Stimulated activated CD8-positive, alpha-beta memory T cell treated with anti-CD3 and anti-CD28 coated beads, Interleukin-7, amount 100 ng/mL, for 48 hours (primary cell): ENCODE results near the gene HMCN2.

Experiments
- DNase-seq, 2 donors: peaks; one replicate each; pipeline ENCODE4 v3.0.0-alpha.2; 2020; ENCODE audit warnings: low read depth in 1 of 2; ENCODE audit errors: extremely low read depth in 1 of 2

HMCN2 gene

GRCh38 chr9:130405657-130406257 lies 140.2 kb downstream of the HMCN2 start:
- DNase-seq = no peak

DNA sequence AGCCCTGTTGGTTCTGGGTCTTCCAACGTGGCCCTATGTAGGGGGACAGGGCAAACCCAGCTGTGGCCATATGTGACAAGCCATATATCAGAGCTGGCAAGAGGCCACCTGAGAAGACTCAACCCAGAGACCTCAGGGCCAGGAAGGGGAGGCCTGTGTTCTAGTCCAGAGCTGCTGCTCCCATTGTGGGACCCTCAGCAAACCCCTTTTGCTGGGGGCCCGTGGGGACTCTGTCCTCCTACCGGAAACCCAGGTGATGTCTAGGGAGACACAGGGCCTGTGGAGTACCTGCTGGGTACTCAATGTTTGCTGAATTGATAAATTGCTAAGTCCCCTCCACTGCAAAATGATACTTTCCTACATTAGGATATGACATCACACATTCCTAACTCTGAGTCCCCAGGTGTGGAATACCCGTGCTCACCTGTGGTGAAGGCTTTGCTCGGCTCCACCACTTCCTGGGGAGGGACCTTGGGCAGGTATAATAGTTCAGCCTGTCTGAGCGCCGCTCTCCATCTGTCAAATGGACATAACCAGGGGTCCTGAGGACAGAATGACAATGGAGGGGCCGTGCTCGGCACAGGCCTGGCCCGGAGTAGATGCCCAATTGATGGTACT lies 140.8 kb downstream of the HMCN2 start:
- no peak for DNase-seq

DNA sequence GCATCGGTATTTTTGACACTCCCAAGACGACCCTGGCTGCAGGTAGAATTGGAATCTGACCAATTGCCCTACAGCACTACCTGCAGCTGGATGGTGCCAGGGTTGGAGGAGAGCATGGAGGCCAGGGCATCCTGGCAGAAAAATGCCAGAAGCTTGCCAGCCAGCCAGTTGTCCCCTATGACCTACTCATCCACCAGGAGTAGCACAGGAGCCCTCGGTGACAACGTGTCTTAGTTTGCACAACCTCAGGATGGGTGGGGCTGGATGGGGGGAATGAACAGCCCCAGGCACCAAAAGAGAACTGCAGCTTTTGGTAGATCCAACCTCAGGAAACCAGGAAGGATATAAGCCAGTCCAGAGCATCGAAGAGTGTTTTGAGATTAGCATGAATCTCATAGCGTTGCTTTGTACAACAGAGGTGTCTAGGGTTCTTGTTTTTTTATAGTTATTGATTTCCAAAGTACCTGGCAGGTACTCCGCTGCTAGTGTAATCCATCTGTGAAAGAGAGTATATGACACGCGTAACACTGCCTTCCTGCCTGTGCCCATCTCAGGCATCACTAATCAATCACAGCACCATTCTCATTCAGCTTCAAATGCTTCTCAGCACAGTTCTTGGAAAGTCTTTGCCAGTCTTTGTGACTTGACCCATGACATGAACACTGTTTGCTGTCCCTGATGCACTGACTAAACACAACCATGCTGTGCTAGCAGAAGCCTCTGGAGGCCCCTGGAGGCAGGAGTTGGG lies 142.5 kb downstream of the HMCN2 start:
- DNase-seq = no peak

DNA sequence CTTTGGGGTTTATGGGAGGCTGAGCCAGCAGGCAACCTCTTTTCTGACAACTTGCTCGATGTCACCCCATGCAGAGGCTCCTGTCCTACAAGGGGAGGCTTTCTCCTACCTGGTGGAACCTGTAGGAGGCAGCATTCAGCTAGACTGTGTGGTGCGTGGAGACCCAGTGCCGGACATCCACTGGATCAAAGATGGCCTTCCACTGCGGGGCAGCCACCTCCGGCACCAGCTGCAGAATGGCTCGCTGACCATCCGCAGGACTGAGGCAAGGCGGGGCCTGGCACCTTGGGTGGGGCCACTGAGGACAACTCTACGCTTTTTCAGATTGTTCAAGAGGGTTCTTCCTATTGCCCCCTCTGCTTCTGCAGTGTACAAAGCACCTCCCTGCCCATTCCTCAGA lies 143.1 kb downstream of the HMCN2 start:
- DNase-seq = no peak

DNA sequence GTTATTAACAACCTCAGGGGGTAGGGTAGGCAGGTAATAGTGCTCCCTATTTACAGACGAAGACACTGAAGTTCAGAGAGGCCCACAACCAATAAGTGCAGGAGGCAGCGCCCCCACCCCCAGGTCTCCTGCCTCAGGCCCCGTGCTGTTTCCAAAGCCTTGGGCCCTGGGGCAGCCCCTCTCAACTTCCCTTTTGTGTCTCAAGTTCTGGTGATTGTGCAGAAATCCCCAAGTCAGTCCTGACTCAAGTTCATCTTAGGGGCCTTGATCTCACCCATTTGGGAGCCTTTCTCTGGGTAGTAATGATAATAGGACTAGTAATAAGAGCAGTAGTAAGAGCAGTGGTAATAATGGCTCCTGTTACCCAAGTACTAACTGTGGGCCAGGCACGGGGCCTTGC lies 143.7 kb downstream of the HMCN2 start:
- DNase-seq = no peak

DNA sequence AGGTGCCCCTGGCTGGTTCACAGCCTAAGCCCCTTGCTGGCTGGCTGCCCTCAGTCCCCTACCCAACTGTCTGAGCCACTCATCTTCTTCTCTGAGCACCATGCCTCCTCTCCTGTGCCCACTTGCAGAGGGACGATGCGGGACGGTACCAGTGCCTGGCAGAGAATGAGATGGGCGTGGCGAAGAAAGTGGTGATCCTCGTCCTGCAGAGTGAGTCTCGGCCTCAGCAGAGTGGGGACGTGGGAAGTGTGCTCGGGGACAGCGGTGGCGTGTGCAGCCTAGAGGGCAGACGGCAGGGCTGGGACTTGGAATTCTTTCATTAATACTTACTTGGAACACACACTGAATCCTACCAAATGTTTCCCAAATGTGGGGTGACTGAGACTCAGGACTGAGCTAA lies 144.9 kb downstream of the HMCN2 start:
- no peak for DNase-seq

DNA sequence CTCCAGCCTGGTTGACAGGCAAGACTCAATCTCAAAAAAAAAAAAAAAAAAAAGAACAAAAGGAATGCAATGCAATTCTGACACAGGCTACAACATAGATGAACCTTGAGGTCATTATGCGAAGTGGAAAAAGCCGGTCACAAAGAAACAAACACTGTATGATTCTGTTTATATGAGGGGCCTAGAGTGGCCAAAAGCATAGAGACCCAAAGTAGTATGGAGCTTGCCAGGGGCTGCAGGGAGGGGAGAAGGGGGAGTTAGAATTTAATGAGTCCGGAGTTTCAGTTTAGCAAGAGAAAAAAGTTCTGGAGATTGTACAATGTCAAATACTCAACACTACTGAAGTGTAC lies 146.0 kb downstream of the HMCN2 start:
- DNase-seq = no peak

DNA sequence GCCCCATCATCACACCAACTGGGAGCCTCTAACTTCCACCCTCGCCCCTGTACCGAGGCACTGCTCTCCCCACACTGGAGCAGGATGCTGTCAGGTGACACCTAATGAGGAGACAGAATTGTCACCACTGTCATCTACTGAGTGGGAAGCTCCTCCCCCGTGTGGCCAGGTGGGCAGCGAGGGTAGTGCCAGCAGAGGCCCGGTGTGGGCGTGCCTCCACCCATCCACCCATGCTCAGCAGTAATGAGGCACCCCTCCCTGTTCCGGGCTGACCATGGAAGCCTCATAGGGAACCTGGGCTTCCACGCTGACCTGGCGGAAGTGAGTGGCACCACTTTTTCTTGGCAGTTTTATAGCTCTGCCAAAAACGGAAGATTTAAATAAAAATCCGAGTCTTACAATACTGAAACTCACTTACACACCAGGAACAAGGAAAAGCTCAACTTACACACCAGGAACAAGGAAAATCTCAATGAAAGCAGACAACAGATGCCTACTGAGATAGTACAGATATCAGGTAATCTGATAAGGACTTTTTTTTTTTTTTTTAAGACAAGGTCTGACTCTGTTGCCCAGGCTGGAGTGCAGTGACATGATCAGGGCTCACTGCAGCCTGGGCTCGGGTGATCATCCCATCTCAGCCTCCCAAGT lies 148.6 kb downstream of the HMCN2 start:
- no peak for DNase-seq

DNA sequence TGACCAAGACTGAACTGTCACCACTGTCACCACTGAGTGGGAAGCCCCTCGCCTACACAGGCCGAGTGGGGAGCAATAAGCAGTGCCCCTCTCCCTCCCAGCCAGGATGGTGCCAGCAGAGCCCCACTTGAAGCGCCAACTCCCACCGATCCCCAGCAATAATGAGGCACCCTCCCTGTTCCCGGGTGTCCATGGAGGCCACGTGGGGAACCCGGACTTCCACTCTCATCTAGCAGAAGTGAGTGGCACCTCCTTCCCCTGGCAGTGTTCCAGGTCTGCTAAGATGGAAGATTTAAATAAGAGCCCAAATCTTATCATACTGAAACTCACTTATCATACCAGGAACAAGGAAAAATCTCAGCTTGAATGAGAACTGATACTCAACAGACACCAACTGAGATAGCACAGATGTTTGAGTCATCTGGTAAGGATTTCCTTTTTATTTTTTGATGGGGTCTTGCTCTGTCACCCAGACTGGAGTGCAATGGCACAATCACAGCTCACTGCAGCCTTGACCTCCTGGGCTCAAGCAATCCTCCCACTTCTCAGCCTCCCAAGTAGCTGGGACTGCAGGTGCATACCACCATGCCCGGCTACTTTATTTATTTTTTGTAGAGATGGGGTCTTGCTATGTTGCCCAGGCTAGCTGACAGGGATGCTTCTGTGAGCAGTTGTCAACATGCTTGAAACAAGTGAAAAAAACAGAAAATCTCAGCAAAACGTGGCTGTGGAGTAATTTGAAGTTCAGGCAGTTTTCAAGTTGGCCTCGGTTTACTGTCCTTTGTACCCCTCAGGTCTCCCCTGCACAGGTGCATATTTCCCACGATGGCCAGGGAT lies 149.6 kb downstream of the HMCN2 start:
- no peak for DNase-seq

DNA sequence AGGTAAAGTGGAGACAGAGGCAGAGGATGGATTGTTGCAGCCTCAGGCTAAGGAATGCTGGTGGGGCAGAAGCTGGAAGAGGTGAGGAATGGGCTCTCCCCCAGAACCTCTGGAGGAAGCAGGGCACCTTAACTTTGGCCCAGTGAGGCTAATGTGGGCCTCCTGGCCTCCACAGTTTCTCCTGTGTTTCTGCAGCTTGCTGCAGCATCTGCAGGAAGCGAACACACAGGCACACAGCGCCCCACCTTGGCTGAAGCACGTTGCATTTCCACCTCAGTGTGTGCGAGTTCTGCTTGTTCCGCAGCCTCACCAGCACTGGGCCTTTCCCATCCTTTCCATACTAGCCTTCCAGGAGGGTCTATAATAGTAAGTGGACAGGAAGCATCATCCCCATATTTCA lies 152.0 kb downstream of the HMCN2 start:
- DNase-seq = no peak

GRCh38 chr9:130418776-130419175 lies 153.2 kb downstream of the HMCN2 start:
- DNase-seq = no peak

DNA sequence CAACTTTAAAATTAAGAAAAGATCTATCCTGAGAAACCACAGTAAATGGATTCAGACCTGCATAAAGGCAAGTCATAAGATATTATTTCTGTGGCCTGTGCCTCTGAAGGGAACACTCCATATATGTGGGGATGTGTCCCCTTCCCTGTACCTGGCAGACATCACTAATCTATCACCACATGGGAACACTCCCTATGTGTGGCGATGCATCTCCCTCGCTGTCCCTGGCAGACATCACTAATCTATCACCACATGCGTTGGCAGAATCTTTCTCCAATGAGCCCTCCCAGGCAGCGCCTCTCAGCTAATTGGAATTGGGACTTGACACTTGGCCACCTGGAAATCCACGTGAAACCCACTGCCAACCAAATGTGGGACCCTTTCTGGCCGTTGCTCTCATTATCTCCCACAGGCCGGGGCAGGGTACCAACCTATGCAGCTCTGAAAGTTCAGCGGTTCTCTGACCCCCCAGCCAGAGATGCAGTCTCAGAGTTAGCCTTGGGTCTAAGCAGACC lies 154.0 kb downstream of the HMCN2 start:
- no peak for DNase-seq

DNA sequence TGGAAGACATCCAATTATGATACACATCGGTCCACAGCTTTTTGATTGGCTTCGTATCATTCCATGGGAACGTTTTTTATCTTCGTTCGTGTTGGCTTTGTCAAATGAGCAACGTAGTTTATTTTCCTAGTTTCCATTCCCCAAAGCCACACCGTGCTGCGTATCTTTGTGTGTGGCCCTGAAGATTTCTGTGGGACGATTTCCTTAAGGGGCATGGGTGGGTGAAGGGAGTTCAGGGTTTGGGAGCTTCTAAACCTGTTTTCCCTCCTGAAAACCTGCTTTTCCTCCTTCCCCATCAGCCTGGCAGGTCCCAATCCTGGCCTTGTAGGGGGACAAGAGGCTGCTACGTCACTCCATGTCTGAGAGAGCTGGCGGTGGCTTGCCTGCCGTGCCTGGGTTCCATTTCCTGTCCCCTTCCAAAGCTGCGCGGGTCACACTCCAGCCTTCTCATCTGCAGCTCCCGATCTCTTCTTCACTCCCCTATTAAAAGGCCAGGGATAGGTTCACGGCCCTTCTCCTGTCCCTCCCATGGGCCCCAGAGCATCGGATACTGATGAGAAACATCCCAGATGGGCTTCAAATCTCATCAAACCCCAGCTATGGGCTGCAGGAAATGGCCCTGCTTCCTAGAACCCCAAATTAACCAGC lies 155.7 kb downstream of the HMCN2 start:
- DNase-seq = no peak

- DNase-seq = no peak
Observed at GRCh38 chr9:130421802-130422276, 156.3 kb downstream of the HMCN2 start.

- DNase-seq = no peak
Observed at GRCh38 chr9:130422546-130422945, 157.0 kb downstream of the HMCN2 start.

GRCh38 chr9:130423272-130423671 lies 157.7 kb downstream of the HMCN2 start:
- no peak for DNase-seq

GRCh38 chr9:130424595-130425454 lies 159.3 kb downstream of the HMCN2 start:
- DNase-seq = no peak

- no peak for DNase-seq
Observed at GRCh38 chr9:130425741-130426466, 160.3 kb downstream of the HMCN2 start.

DNA sequence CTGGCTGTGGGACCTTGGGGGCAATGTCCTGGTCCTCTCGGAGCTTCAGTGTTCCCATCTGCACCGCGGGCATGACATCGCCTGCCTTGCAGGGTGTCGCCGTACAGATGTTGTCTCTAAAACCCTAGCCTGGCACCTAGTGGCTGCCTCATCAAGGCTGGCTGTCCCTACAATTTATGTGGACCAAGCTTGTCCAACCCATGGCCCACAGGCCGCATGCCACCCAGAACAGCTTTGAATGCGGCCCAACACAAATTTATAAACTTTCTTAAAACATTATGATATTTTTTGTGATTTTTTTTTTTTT lies 160.9 kb downstream of the HMCN2 start:
- DNase-seq = no peak
